Measurements from ENCODE around the gene MVK.

- TF ChIP-seq CTCF (IDR thresholded peaks at IDR 0.05; ENCODE audit: low read length) (no peak), EZH2 (IDR thresholded peaks at IDR 0.05; ENCODE audit: borderline replicate concordance, low read length) (no peak)
Observed at GRCh38 chr12:109563291-109564284, 10.0 kb upstream of the MVK start.

All from OCI-LY1 (cell line).